H1 (cell line): ENCODE data around the gene FCRL5.

Source experiments
- ATF3 ChIP-seq: IDR thresholded peaks from 2 replicates; pipeline ENCODE4 v1.6.1; 2011; ENCODE audit warnings: low read depth, mild to moderate bottlenecking, low read length; ENCODE audit not compliant: insufficient read depth
- CREB1 ChIP-seq: IDR thresholded peaks from 2 replicates; pipeline ENCODE4 v1.6.1; 2012; ENCODE audit warnings: inconsistent platforms
- CTCF ChIP-seq, 3 experiments: IDR thresholded peaks; 1 replicate in 2 of 3; 2 replicates in 1 of 3; pipeline versions ENCODE4 v1.5.1 to v1.6.1; 2011; ENCODE audit warnings: low read length in 3 of 3, mild to moderate bottlenecking in 3 of 3, inconsistent platforms in 2 of 3, low read depth in 1 of 3, moderate library complexity in 1 of 3; ENCODE audit not compliant: insufficient read depth in 1 of 3; ENCODE audit errors: control extremely low read depth in 1 of 3
- EP300 ChIP-seq, 2 experiments: IDR thresholded peaks; 1 replicate in 1 of 2; 2 replicates in 1 of 2; pipeline ENCODE4 v1.6.1; 2011 to 2012; ENCODE audit warnings: low read depth in 2 of 2, low read length in 2 of 2, mild to moderate bottlenecking in 2 of 2, borderline replicate concordance in 1 of 2, inconsistent platforms in 1 of 2, moderate library complexity in 1 of 2
- JUN ChIP-seq: IDR thresholded peaks from 2 replicates; pipeline ENCODE4 v1.6.1; 2011; ENCODE audit warnings: low read depth, mild to moderate bottlenecking, improper control_type of control experiment, low read length
- JUND ChIP-seq: IDR thresholded peaks from 2 replicates; pipeline ENCODE4 v1.6.1; 2011; ENCODE audit warnings: mild to moderate bottlenecking, improper control_type of control experiment, low read length
- RFX5 ChIP-seq: IDR thresholded peaks from 2 replicates; pipeline ENCODE4 v1.6.1; 2011; ENCODE audit warnings: low read depth, low read length, improper control_type of control experiment, borderline replicate concordance

GRCh38 chr1:157600236-157600635 is 47.9 kb upstream of the FCRL5 start:
- TF ChIP-seq RFX5 (no peak), CTCF (IDR thresholded peaks at IDR 0.05; ENCODE audit: control extremely low read depth in 1 of 3, insufficient read depth in 1 of 3, low read depth in 1 of 3, low read length in 3 of 3) (no peak), EP300 (IDR thresholded peaks at IDR 0.05; ENCODE audit: borderline replicate concordance in 1 of 2, low read depth in 2 of 2, low read length in 2 of 2) (no peak), ATF3 (no peak), JUN (no peak), JUND (no peak), CREB1 (no peak)
